Activated CD4-positive, alpha-beta T cell treated with anti-CD3 and anti-CD28 coated beads, Interleukin-10, Interleukin-2, amounts not matched to agents 100 ng/mL and 50 ng/mL, durations not matched to agents 16 hours and 8 hours (primary cell): ENCODE measurements around the gene NR1D2.

Experiments used
- DNase-seq: peaks from one replicate; pipeline ENCODE4 v3.0.0-alpha.2; 2020

Gene NR1D2

DNA sequence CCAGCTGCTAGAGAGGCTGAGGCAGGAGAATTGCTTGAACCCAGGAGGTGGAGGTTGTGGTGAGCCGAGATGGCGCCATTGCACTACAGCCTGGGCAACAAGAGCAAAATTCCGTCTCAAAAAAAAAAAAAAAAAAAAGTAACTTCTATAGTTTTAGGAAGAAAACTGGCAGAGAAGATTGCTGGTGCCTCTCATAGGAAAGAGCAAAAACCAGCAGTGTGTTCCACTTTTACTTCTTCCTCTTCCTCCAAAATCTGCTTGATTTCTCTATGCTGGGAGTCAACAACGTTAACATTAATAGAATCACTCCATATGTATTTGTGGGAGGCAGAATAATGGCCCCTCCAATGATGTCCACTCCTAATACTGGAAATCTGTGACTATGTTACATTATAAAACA lies 12.5 kb upstream of the NR1D2 start:
- no peak for DNase-seq

DNA sequence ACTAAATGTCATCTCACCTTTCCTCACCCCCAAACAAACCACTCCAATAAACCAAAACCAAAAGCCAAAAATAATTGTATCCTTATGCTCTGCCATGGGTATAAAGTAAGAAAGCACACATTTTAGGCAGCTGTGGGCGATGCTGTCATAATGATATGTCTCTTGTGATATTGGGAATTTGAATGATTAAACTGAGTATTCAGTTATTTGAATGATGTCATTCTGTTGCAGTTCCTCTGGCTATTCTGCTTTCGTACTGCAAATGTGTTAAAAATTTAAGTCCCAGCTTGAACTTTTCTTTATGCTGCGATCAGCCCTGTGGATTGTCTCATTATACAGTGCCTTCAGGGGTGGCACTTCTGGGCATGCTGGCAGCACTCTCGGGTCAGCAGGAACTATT lies 10.8 kb upstream of the NR1D2 start:
- no peak for DNase-seq

DNA sequence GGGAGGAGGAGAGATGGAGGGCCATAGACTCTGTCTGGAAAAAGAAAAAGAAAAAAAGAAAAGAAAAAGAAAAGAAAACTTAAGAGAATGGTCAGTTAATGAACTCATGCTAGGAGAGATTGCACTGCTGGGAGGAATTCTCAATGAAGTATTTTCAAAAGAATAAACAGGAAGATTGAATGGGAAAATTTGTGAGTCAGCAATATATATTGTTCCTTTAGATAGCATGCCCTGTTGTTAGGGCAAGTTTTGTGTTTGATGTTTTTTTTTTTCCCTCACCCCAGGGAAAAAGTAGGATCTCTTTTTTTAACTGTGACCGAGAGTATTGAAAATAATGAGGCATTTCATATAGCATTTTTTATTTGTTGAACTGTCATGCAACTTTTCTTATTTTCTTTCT lies 7.8 kb upstream of the NR1D2 start:
- no peak for DNase-seq

DNA sequence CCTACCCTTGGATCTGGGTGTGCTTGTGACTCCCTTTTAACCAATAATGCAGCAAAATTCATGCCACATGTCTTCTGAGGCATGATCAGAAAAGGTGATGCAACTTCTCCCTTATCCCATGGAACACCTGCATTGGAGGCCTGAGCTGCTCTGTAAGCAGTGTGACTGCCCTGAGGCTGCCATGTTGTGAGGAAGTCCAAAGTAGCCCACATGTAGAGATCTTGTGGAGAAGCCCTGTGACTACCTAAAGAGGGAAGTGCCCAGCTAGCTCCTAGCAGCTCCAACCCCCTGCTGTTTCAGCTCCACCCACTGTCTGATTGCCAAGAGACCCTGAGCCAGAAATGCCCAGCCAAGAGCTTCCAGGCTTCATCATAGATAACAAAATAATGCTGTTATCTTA lies 6.4 kb upstream of the NR1D2 start:
- no peak for DNase-seq

DNA sequence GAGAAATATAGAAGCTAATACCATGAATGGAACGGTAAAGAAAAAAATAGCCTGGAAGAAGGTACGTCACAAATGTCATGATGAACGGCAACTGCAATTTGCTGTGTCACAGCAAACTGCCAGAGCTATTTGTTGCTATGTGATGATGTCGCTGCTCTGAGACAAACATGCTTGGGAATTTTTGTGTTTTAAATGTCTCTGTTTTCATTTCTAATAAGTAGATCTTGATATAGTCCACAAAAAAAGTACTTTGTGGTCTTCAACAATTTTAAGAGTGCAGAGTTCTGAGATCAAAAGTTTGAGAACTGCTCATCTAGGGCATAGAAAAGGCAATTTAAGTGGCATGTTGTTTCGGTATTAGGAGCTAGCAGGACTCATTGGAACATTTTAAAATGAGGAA lies 4.3 kb upstream of the NR1D2 start:
- no peak for DNase-seq

DNA sequence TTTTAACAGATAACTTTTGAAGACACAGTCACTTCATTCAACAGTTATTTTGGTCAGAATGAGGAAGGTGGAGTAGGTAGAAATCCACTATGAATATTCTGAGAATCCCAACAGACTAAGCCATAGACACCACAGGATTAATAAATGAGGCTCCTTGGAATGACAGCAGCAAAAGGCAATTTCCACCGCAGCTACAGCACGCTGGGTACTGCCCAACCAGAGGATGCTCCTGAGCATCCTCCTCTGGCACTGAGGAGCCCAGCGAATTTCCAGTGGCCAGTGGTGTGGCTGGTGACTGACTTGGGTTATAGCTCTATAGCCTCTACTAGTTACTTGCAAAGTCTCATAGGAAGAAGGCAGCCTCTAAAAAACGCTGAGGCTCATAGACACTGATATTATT lies 3.6 kb upstream of the NR1D2 start:
- DNase-seq: no peak

DNA sequence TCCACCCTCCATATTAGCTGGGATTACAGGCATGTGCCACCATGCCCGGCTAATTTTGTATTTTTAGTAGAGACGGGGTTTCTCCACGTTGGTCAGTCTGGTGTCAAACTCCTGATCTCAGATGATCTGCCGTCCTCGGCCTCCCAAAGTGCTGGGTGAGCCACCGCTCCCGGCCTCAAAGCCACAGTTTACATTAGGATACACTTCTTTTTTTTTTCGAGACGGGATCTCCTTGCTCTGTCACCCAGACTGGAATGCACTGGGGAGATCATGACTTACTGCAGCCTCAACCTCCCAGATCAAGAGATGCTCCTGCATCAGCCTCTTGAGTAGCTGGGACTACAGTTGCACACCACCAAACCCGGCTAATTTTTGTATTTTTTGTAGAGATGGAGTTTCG lies 2.5 kb upstream of the NR1D2 start:
- no peak for DNase-seq

DNA sequence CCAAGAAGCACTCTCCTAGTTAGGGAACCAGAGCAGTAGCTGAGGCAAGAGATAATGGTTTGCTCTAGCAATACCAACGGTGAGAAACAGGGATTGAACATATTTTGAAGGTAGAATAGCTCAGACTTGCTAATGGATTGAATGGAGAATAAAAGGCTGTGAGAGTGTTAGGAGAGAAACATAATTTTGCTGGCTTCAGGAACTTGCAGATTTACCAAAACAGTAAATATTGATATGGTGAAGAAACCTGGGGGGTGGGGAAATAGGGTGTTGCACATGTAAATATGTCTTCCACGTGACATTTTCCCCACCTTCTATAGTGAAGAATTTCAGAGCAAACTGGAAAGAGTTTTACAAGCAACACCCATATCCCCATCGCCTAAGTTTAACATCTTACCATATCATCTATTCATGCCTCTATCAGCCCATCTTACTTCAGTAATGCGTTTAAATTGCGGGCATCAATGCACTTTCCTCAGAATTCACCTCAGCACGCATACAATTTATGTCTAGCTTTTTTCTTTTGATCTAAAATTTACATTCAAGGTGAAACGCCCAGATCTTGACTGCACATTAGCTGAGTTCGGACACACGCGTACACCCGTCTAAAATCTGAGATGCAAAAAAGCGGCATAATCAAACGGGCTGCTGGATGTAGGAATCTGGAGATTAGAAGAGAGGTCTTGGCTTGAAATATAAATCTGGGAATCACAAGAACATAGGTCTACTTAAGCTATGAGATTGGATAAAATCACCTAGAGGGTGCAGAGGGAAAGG lies 891 bp upstream of the NR1D2 start:
- no peak for DNase-seq

DNA sequence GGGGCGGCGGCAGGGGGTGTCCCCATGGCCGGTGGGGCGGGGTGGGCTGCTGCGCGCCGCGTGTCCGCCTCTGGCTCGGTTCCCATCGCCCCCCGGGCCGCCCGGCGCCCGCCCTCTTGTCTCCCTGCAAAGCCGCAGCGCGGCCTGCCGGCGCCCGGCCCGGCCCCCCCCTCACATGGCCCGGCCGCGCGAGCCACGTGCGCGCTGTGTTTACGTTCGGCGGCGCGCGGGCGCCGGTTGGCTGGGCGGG lies 502 bp downstream of the NR1D2 start:
- DNase-seq: no peak

DNA sequence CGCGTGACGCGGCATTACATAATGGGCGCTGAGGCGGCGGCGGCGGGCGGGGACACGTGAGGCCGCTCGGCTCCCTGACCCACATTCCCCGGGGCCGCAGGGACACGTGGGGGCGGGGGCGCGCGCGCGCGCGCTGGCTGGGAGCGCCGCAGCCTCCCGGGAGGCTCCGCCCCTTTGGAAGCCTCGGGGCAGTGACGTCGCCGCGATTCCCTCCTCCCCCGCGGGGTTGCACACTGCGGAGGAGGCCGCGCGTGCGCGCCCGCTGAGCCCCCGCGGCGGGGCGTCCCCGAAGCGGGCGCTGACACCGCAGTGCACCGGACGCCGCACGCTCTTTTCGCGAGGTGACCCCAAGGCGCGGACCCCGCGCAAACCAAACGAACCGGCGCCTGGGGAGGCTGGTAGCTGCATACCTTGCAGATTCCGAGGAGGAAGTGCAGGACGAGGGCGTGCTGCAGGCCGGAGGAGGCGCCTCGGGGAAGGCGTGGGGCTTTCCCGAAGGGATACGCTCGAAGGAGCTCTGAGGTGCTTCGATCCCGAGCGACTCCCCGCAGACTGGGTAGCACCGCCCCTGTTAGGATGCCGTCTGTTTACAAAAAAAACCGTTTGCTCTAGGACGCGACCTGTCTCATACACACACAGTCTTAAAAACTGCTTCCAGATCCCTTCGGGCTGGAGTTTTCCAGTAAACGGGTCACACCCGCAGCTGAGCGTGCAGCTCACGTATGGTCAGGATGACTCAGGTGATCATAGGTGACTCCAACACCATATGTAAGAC lies 1.0 kb downstream of the NR1D2 start:
- DNase-seq: peak; percentile 97

DNA sequence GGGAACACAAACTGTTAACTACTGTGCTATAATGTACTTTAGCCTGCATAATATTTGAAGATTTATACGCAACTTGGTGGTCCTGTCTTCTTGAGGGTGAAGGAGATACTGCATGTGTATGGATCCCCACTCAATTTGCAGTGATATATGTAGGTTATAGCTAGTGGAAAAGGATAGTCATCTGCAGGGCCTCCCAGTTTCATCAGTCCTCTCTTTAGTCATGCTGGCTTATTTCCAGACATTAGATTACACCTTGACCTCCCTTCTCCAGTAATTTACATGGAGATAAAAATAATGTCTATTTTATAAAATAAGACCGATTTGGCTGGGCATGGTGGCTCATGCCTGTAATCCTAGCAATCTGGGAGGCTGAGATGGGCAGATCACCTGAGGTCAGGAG lies 3.7 kb downstream of the NR1D2 start:
- DNase-seq: no peak

DNA sequence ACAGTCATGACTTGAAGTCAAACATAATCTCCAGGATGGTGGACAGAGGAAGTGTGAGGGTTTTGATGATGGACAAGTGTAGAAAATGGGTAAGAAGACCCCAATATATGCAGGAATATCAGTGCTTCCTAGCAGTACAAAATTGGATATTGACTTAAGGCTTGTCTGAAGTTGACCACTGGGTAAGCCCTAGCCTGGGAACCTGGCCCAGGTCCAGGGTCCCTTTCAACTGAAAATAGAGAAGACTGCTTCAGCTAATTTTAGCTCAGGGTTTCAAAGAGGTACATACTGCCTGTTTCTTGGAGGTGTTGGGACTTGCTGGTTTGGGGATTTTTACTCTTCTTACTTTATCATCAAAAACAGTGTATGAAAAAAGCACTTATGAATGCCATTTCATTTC lies 4.7 kb downstream of the NR1D2 start:
- no peak for DNase-seq

DNA sequence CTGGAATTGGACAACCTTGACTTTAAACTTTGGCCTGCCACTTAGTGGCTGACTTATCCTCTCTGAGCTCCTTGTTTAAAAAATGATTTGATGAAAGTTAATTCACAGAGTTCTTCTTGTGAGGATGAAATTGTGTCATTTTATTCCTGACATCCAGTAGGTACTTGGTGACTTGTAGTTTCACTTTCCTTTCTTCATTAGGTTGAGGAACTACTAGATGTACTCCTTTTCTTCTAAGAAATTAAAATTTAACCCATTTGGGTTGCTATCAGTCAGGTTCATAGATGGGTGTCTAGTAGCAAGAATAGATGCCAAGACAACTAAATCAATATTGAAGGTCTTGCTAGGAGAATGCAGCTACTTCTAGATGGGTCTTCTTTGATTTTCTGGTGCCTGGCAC lies 5.2 kb downstream of the NR1D2 start:
- no peak for DNase-seq

DNA sequence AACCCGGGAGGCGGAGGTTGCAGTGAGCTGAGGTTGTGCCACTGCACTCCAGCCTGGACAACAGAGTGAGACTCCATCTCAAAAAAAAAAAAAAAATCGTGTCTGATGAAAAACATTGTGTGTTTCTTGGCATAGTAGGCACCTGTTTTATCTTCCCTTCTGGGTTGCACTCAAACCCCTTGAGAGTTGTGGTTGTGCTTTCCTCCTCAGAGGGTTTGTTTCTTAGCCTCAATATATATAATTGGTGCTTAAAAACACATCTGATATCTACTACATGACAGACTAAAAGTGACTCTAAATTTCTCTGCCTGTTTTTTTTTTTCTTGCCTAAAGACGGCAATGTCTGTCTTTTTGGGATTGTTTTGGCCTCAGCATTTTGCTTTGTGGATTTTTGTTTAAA lies 7.6 kb downstream of the NR1D2 start:
- no peak for DNase-seq

DNA sequence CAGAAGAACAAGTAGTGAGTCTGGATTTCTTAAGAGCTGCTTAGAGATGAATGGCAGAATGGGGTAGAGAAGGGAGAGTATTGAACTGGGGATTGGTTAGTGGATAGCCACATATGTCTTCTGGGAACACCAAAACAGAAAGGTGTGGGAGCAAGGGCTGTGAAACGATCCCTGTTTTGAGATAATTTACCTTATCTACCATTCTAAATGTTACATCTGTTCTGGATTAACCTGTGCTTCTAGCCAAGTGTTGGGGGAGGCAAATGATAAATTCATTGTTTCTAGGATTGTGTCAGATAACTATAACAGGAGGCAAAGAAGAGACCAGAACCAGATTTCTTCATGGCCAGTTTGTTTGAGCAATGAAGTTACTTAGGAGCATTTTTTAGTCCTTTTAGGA lies 8.4 kb downstream of the NR1D2 start:
- DNase-seq: no peak

DNA sequence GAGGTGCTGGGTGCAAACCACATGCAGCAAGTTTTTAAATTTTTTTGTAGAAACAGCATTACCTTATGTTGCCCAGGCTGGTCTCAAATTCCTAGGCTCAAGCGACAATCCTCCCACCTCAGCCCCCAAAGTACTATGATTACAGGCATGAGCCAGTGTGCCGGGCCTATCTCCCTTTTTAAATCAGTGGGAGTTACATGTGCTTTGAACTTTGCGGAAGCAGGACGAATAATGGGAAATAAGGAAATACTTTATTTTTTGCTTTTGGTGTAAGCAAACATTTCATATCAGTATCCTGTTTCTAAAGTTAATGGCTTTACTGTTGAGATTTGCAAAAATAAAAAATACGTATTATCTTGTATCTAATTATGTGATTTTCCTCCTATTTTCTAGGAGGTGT lies 9.1 kb downstream of the NR1D2 start:
- DNase-seq: no peak

DNA sequence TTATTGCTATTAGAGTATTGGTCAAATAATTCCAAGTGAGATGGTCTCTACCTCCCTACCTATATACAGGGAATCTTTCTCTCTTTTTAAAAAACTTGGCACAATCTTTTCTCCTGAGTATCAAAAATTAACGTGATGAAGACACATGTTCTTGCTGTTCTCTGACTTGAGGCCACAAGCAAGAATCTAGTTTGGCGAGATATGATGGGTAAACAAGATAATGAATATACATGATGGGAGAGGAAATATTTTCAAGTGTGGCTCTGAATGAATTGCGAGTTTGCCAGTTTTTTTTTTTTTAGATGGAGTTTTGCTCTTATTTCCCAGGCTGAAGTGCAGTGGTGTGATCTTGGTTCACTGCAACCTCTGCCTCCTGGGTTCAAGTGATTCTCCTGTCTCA lies 11.6 kb downstream of the NR1D2 start:
- DNase-seq: no peak

DNA sequence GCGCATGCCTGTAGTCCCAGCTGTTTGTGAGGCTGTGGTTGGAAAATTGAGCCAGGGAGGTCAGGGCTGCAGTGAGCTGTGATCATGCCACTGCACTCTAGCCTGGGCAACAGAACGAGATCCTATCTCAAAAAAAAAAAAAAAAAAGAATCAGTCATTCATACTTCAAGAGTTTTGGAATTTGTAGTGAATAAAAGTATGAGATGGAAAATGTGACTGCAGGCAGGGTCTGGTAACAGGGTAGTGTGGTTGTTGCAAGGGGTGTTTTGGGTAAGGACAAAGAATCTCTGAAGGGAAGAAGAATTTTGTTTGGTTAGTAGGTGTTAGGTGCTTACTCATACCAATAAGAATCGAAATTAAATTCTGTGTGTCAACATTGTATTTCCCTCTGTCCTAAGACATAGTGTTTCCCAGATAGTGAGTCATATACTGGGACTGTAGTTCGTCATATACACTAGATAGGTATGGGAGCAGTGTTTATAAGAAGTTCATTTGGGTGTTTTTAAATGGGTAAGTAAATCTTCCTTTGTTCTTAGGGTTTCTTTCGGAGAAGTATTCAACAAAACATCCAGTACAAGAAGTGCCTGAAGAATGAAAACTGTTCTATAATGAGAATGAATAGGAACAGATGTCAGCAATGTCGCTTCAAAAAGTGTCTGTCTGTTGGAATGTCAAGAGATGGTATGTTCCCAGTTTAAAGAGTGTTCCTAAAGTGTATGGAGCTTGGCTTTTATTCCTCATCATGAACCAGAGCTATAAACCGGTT lies 14.2 kb downstream of the NR1D2 start:
- DNase-seq: peak; percentile 74

DNA sequence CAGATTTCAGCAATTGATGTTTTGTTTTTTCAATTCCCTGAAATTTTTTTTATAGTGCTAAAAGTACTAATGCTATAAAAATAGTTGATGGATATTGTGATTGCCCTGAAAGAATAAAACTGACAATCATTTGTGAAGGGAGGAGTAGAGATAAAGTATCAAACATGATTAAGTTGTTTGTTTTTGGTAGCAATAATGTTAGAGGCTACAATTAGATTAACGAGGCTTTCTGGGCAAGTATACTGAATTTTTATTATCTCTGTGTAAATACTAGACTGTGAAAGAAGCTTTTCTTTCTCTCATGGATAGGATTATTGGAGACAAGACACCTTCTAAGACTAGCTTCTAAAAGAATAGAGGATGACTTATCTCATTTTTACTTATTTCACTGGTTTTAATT lies 15.6 kb downstream of the NR1D2 start:
- no peak for DNase-seq

DNA sequence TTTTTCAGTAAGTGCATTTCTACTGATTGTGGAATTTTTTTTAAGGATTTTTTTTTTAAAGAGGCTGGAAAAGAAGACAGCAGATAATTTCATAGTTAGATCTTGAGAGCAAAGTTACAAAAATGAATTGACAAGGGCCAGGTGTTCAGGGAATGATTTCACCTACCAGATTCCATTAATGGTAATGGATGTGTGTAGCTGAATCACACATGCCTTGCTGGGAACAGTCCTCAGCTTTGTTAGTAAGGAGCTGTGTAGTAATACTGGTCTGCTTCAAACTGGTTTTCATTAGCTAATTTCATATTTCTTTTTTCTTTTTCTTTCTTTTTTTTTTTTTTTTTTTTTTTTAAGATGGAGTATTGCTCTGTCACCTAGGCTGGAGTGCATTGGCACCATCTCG lies 16.0 kb downstream of the NR1D2 start:
- no peak for DNase-seq

DNA sequence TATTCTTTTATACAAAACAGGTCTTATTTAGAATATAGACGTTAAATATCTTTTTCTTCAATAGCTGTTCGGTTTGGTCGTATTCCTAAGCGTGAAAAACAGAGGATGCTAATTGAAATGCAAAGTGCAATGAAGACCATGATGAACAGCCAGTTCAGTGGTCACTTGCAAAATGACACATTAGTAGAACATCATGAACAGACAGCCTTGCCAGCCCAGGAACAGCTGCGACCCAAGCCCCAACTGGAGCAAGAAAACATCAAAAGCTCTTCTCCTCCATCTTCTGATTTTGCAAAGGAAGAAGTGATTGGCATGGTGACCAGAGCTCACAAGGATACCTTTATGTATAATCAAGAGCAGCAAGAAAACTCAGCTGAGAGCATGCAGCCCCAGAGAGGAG lies 16.8 kb downstream of the NR1D2 start:
- no peak for DNase-seq

DNA sequence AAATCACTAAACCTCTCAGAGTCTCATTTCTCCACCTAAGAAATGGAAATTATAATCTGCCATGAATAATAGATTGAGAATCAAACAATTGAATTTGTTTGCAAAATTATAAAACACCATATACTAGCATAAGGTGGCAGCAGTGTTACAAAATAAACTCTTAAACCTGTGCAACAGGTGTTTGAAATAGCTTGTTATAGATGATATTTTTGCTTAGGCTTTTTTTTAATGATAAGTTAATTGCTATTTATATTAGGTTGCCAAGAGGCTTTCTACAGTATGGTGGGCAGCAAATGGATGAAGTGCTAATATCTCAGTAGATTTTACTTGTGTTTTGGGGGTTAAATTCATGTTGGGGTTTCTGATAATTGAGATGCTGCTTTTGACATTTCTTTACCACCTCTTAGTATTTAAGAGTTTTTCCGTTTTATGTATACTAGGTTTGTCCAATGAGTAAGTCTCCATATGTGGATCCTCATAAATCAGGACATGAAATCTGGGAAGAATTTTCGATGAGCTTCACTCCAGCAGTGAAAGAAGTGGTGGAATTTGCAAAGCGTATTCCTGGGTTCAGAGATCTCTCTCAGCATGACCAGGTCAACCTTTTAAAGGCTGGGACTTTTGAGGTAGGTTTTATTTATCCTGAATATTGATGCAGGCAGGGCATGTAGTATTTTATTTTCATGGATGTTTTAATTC lies 19.6 kb downstream of the NR1D2 start:
- DNase-seq: no peak

DNA sequence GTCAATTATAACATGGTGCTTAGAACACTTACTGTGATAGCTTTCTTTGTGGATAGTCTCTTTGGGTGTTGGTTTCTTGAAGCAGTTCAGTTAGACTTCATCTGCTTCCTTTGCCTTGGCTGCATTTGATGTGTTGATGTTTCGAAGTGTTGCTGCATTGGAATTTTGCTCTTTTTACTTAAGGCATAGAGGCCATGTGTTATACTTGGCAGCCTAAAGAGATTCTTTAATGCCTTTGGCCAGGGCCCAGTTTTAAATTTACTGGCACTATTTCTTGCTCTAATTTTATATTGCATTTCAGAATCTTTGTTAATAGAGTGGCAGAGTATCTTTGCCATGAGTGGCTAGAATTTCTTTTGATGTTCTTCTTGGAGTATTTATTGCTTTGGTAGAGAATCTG lies 21.2 kb downstream of the NR1D2 start:
- no peak for DNase-seq
